IMR-90 (cell line): ENCODE results near the gene APPL2. TPM values are rescaled to one million over a fixed set of nuclear protein-coding genes. Genes with fewer than 3 reads are reported as not detected.

Experiments used
- ATAC-seq: fragments of 200-7000 bp; cut with Tn5 transposase; 2 replicates; pipeline ENCODE4 v1.9.1; 2020; ENCODE audit warnings: low read depth, mild to moderate bottlenecking, moderate library complexity
- BruUV-seq: library from RNA; stranded (reverse); fragments of 400-500 nt; replicated peaks from 2 replicates; lab custom pipeline; 2021; lab: Mats Ljungman, UMichigan
- CTCF ChIA-PET: fragments of 300-600 bp; formaldehyde crosslinking; extraction: SDS; loops from one replicate; lab custom pipeline; 2021; ENCODE audit warnings: antibody characterized with exemption; lab: Yijun Ruan, JAX
- POLR2A ChIA-PET: fragments of 300-600 bp; sonication (Branson Sonifier 250); formaldehyde crosslinking; loops from one replicate; lab custom pipeline; 2022; ENCODE audit warnings: antibody characterized with exemption; ENCODE audit not compliant: unreplicated experiment; lab: Charles Lee
- DNase-seq: peaks from one replicate; pipeline ENCODE4 v3.0.0; 2013
- H2AFZ ChIP-seq: replicated peaks from 2 replicates; pipeline ENCODE3; 2013; ENCODE audit warnings: low read length, mild to moderate bottlenecking; ENCODE audit not compliant: poor library complexity
- H2AK5ac ChIP-seq: 2 replicates; pipeline ENCODE4 v1.6.1; 2013; ENCODE audit warnings: low read depth, low read length, inconsistent platforms
- H2AK9ac ChIP-seq: replicated peaks from 2 replicates; pipeline ENCODE3; 2013; ENCODE audit warnings: mild to moderate bottlenecking, low read depth, low read length, moderate library complexity; ENCODE audit not compliant: poor library complexity
- H2BK120ac ChIP-seq: 2 replicates; pipeline ENCODE4 v1.6.1; 2013; ENCODE audit warnings: low read depth, low read length, inconsistent platforms
- H2BK15ac ChIP-seq: 3 replicates; pipeline ENCODE4 v1.6.1; 2013; ENCODE audit warnings: low read depth, low read length, inconsistent platforms
- H2BK20ac ChIP-seq: 2 replicates; pipeline ENCODE4 v1.6.1; 2013; ENCODE audit warnings: low read depth, mild to moderate bottlenecking, inconsistent platforms, low read length, moderate library complexity
- H2BK5ac ChIP-seq: 2 replicates; pipeline ENCODE4 v1.6.1; 2013; ENCODE audit warnings: mild to moderate bottlenecking, low read depth, low read length, inconsistent platforms; ENCODE audit not compliant: poor library complexity, severe bottlenecking
- H3K14ac ChIP-seq: replicated peaks from 2 replicates; pipeline ENCODE4 v1.6.1; 2013; ENCODE audit warnings: low read depth, low read length, inconsistent platforms
- H3K18ac ChIP-seq: 2 replicates; pipeline ENCODE4 v1.6.1; 2013; ENCODE audit warnings: low read depth, low read length, control low read depth
- H3K23ac ChIP-seq: 2 replicates; pipeline ENCODE4 v1.6.1; 2013; ENCODE audit warnings: low read depth, low read length, inconsistent platforms
- H3K27ac ChIP-seq: 2 replicates; pipeline ENCODE4 v1.5.1; 2013; ENCODE audit warnings: mild to moderate bottlenecking, control low read depth, low read length; ENCODE audit not compliant: insufficient read depth
- H3K27me3 ChIP-seq: 2 replicates; pipeline ENCODE4 v1.6.1; 2013; ENCODE audit warnings: low read length; ENCODE audit not compliant: control insufficient read depth, insufficient read depth
- H3K36me3 ChIP-seq: 2 replicates; pipeline ENCODE4 v1.6.1; 2013; ENCODE audit warnings: low read length, mixed read lengths; ENCODE audit not compliant: control insufficient read depth, insufficient read depth
- H3K4ac ChIP-seq: 2 replicates; pipeline ENCODE4 v1.6.1; 2013; ENCODE audit warnings: low read depth, low read length, inconsistent platforms
- H3K4me1 ChIP-seq: 2 replicates; pipeline ENCODE4 v1.6.1; 2013; ENCODE audit warnings: low read length, mixed read lengths; ENCODE audit not compliant: control insufficient read depth, insufficient read depth
- H3K4me2 ChIP-seq: 2 replicates; pipeline ENCODE4 v1.6.1; 2013; ENCODE audit warnings: low read depth, mild to moderate bottlenecking, control low read depth, low read length, moderate library complexity
- H3K4me3 ChIP-seq: 2 replicates; pipeline ENCODE4 v1.5.1; 2013; ENCODE audit warnings: low read depth, mild to moderate bottlenecking, control low read depth, low read length, moderate library complexity; ENCODE audit not compliant: insufficient read depth
- H3K56ac ChIP-seq: 2 replicates; pipeline ENCODE4 v1.6.1; 2013; ENCODE audit warnings: low read length, inconsistent platforms; ENCODE audit not compliant: insufficient read depth; ENCODE audit errors: extremely low read depth
- H3K79me1 ChIP-seq, 2 experiments: 2 replicates each; pipeline ENCODE4 v1.6.1; 2013; ENCODE audit warnings: low read length in 2 of 2, inconsistent platforms in 1 of 2, low read depth in 1 of 2
- H3K9ac ChIP-seq: 2 replicates; pipeline ENCODE4 v1.6.1; 2013; ENCODE audit warnings: low read depth, low read length, control low read depth
- H3K9me1 ChIP-seq: 2 replicates; pipeline ENCODE4 v1.6.1; 2013; ENCODE audit warnings: low read length, inconsistent platforms; ENCODE audit not compliant: insufficient read depth
- H3K9me3 ChIP-seq: 2 replicates; pipeline ENCODE4 v1.6.1; 2013; ENCODE audit warnings: low read length; ENCODE audit not compliant: control insufficient read depth, insufficient read depth
- H4K20me1 ChIP-seq: 2 replicates; pipeline ENCODE4 v1.6.1; 2013; ENCODE audit warnings: low read length, inconsistent platforms; ENCODE audit not compliant: insufficient read depth
- H4K5ac ChIP-seq: 2 replicates; pipeline ENCODE4 v1.6.1; 2013; ENCODE audit warnings: mild to moderate bottlenecking, low read depth, low read length, control low read depth
- H4K8ac ChIP-seq, 2 experiments: 2 replicates each; pipeline ENCODE4 v1.6.1; 2013; ENCODE audit warnings: low read depth in 2 of 2, low read length in 2 of 2, control low read depth in 1 of 2, inconsistent platforms in 1 of 2
- H4K91ac ChIP-seq: 2 replicates; pipeline ENCODE4 v1.6.1; 2013; ENCODE audit warnings: low read depth, low read length, inconsistent platforms; ENCODE audit not compliant: insufficient read depth
- BHLHE40 ChIP-seq: fragments of 150-350 bp; IDR thresholded peaks from 2 replicates; pipeline ENCODE4 v1.6.1; 2016; ENCODE audit warnings: mild to moderate bottlenecking, low read depth, low read length
- CEBPB ChIP-seq: IDR thresholded peaks from 2 replicates; pipeline ENCODE4 v1.6.1; 2012; ENCODE audit warnings: low read depth, low read length, improper control_type of control experiment
- CHD1 ChIP-seq: IDR thresholded peaks from 2 replicates; pipeline ENCODE4 v1.6.1; 2012; ENCODE audit warnings: low read depth, low read length, improper control_type of control experiment
- CTCF ChIP-seq: conservative IDR thresholded peaks from 2 replicates; pipeline ENCODE4 v1.5.1; 2012; ENCODE audit warnings: mild to moderate bottlenecking, low read depth, low read length, improper control_type of control experiment
- ELK1 ChIP-seq: fragments of 150-350 bp; IDR thresholded peaks from 2 replicates; pipeline ENCODE4 v1.6.1; 2016; ENCODE audit warnings: low read depth, mild to moderate bottlenecking, low read length, moderate library complexity, borderline replicate concordance
- FOS ChIP-seq: fragments of 150-350 bp; IDR thresholded peaks from 2 replicates; pipeline ENCODE4 v1.6.1; 2016; ENCODE audit warnings: low read depth, low read length
- MAFK ChIP-seq: IDR thresholded peaks from 2 replicates; pipeline ENCODE4 v1.6.1; 2012; ENCODE audit warnings: low read depth, low read length, improper control_type of control experiment
- MAZ ChIP-seq: IDR thresholded peaks from 2 replicates; pipeline ENCODE4 v1.6.1; 2012; ENCODE audit warnings: low read depth, mild to moderate bottlenecking, low read length, improper control_type of control experiment, moderate library complexity, borderline replicate concordance
- MXI1 ChIP-seq: IDR thresholded peaks from 2 replicates; pipeline ENCODE4 v1.6.1; 2012; ENCODE audit warnings: low read depth, mild to moderate bottlenecking, low read length, moderate library complexity, borderline replicate concordance
- NFE2L2 ChIP-seq: fragments of 150-350 bp; IDR thresholded peaks from 2 replicates; pipeline ENCODE4 v1.6.1; 2016; ENCODE audit warnings: low read depth, mild to moderate bottlenecking, low read length
- POLR2A ChIP-seq: IDR thresholded peaks from 2 replicates; pipeline ENCODE4 v1.6.1; 2012; ENCODE audit warnings: mild to moderate bottlenecking, low read depth, low read length
- RAD21 ChIP-seq: IDR thresholded peaks from 2 replicates; pipeline ENCODE4 v1.6.1; 2012; ENCODE audit warnings: low read length, improper control_type of control experiment
- RCOR1 ChIP-seq: IDR thresholded peaks from 2 replicates; pipeline ENCODE4 v1.6.1; 2012; ENCODE audit warnings: mild to moderate bottlenecking, low read length, improper control_type of control experiment; ENCODE audit not compliant: insufficient replicate concordance
- RFX5 ChIP-seq: IDR thresholded peaks from 2 replicates; pipeline ENCODE4 v1.8.0; 2012; ENCODE audit warnings: low read depth, mild to moderate bottlenecking, low read length, moderate library complexity
- WGBS, 2 experiments: methylation state at CpG; one replicate each; pipeline versions ENCODE4 v1.1.5 to v1.1.7; 2013; ENCODE audit warnings: missing lambda C conversion rate in 2 of 2; ENCODE audit not compliant: insufficient read length in 1 of 2; ENCODE audit errors: extremely low coverage in 2 of 2; 5-methylcytosine and 5-hydroxymethylcytosine counted together
- dilution Hi-C: fragments of 300-500 bp; cut with HindIII; formaldehyde crosslinking; loops from one replicate; pipeline ENCODE4 v1.14.3; 2018; ENCODE audit warnings: low sequenced_read_pairs; ENCODE audit not compliant: unreplicated experiment
- in situ Hi-C: fragments of 300-500 bp; cut with MboI; formaldehyde crosslinking; loops from 3 replicates; pipeline ENCODE4 v1.14.3; 2019; ENCODE audit warnings: low sequenced_read_pairs, inconsistent platforms, mixed read lengths
- intact Hi-C: fragments of 100-400 bp; cut with micrococcal nuclease; formaldehyde crosslinking; loops from 2 replicates; pipeline ENCODE4 v1.10.0; 2022
- polyA plus RNA-seq, 3 experiments: library from polyadenylated mRNA; depleted of rRNA; stranded (reverse); fragments of >200 nt; gene quantifications; 2 replicates each; pipeline ENCODE4 v1.2.3, GENCODE V29; 2012; ENCODE audit warnings: low replicate concordance in 1 of 3
- total RNA-seq: library from RNA; depleted of rRNA; stranded (reverse); fragments of >200 nt; gene quantifications from 2 replicates; pipeline ENCODE4 v1.2.3, GENCODE V29; 2012
- TF ChIP-seq, protein P1 (sequence below): fragments of 150-350 bp; IDR thresholded peaks from 2 replicates; pipeline ENCODE4 v1.6.1; 2017; ENCODE audit warnings: mild to moderate bottlenecking, antibody characterized with exemption, low read length, low read depth

The APPL2 gene
- total and polyA plus RNA-seq, 2 of the 4 experiments (the other 2 are of a cell fraction): 42.3 to 65.8 TPM

- peak overlapping the region; percentile 26; the same call in 1 of the 2 replicates for H3K23ac ChIP-seq
- H3K36me3 ChIP-seq: peaks cover 31% of the 10 kb centered on the region
- ChIA-PET CTCF (interaction anchor here (0.5 to 1.1 kb wide), 2 partner anchors 22 to 47 kb away, joined by 3 read pairs; no protein-coding TSS in a partner anchor), POLR2A (no interaction called here)
- H3K14ac ChIP-seq: peak overlapping the region; percentile 79
- 11% methylated on average over 6 of the region's 8 CpGs; no CpG with 5 or more reads in 1 of the 2 experiments for WGBS, 2 experiments
- peaks cover 30% of the 10 kb centered on the region for H3K9me1 ChIP-seq
- no peak overlapping the region for H4K5ac ChIP-seq
- H3K9ac ChIP-seq: no peak overlapping the region
- DNase-seq: peak; percentile 97
- H3K27me3 ChIP-seq: no peaks in the 10 kb centered on the region
- no peak overlapping the region for H3K4me3 ChIP-seq
- H2AK9ac ChIP-seq: no peak overlapping the region
- H4K91ac ChIP-seq: no peak overlapping the region
- no TSS peak for BruUV-seq
- H2BK20ac ChIP-seq: peak overlapping the region; percentile 31; the same call in 1 of the 2 replicates
- no peak overlapping the region for H2AK5ac ChIP-seq
- peaks cover 14% of the 10 kb centered on the region; the same call in 1 of the 2 replicates for H4K20me1 ChIP-seq
- H3K56ac ChIP-seq: peak overlapping the region; percentile 5
- peak overlapping the region in 1 of 2 experiments; percentile 70; a peak in 2 of 4 replicates for H4K8ac ChIP-seq
- peak overlapping the region; percentile 54 for H2AFZ ChIP-seq
- H3K4ac ChIP-seq: peak overlapping the region; percentile 35; the same call in 1 of the 2 replicates
- peak overlapping the region; percentile 57; the same call in 1 of the 2 replicates for H3K4me2 ChIP-seq
- no peak overlapping the region for H3K27ac ChIP-seq
- ATAC-seq: peak; percentile 90
- H3K4me1 ChIP-seq: peaks cover 14% of the 10 kb centered on the region
- in situ Hi-C loops (no loop called here), intact Hi-C loops (no loop called here), dilution Hi-C loops (no loop called here)
- H2BK120ac ChIP-seq: peak overlapping the region; percentile 66
- peak overlapping the region; percentile 63 for H2BK5ac ChIP-seq
- H3K18ac ChIP-seq: no peak overlapping the region
- no peak overlapping the region for H2BK15ac ChIP-seq
- H3K79me1 ChIP-seq: peaks cover 36 to 80% of the 10 kb centered on the region in 2 experiments
- no peaks in the 10 kb centered on the region for H3K9me3 ChIP-seq
- TF ChIP-seq MAFK (peak; percentile 82), BHLHE40 (peak; percentile 21; the same call in 1 of the 2 replicates), CEBPB (no peak), RAD21 (peak; percentile 32; the same call in 1 of the 2 replicates), FOS (0 out of 2 replicates have a peak, but pooled peaks have one; percentile 21), POLR2A (no peak), MAZ (no peak), MXI1 (peak; percentile 64; the same call in 1 of the 2 replicates), CTCF (no peak), RCOR1 (no peak), NFE2L2 (no peak), RFX5 (no peak), ELK1 (no peak), CHD1 (no peak)
- TF ChIP-seq, protein P1, sequence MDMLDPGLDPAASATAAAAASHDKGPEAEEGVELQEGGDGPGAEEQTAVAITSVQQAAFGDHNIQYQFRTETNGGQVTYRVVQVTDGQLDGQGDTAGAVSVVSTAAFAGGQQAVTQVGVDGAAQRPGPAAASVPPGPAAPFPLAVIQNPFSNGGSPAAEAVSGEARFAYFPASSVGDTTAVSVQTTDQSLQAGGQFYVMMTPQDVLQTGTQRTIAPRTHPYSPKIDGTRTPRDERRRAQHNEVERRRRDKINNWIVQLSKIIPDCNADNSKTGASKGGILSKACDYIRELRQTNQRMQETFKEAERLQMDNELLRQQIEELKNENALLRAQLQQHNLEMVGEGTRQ: peak; percentile 94
Observed at GRCh38 chr12:105226219-105226618, 9.8 kb downstream of the APPL2 start.
